Stimulated activated naive CD4-positive, alpha-beta T cell (primary cell): ENCODE data around the gene TEDC2.
"Not testable (repeated sequence)": the region's sequence is repeated elsewhere in the genome, so short reads cannot be mapped to it uniquely, and the experiment has no call there.

Source experiments
- DNase-seq, 6 experiments: peaks; one replicate each; lab custom pipeline; 2025; lab: John Stamatoyannopoulos, UW

TEDC2 gene

GRCh38 chr16:2476345-2476720 is 16.4 kb downstream of the TEDC2 start:
- no peak for DNase-seq

- DNase-seq, result no peak
Measured at GRCh38 chr16:2476741-2477140, 16.8 kb downstream of the TEDC2 start.

GRCh38 chr16:2477327-2477726 is 17.4 kb downstream of the TEDC2 start:
- DNase-seq, result no peak

- no peak for DNase-seq
Measured at GRCh38 chr16:2478279-2478678, 18.4 kb downstream of the TEDC2 start.

GRCh38 chr16:2479996-2480395 is 20.1 kb downstream of the TEDC2 start:
- DNase-seq, result not testable (repeated sequence)

GRCh38 chr16:2480948-2481347 is 21.0 kb downstream of the TEDC2 start:
- no peak for DNase-seq

GRCh38 chr16:2481676-2482075 is 21.8 kb downstream of the TEDC2 start:
- no peak for DNase-seq

- DNase-seq, result no peak
Measured at GRCh38 chr16:2482249-2482648, 22.3 kb downstream of the TEDC2 start.

DNA sequence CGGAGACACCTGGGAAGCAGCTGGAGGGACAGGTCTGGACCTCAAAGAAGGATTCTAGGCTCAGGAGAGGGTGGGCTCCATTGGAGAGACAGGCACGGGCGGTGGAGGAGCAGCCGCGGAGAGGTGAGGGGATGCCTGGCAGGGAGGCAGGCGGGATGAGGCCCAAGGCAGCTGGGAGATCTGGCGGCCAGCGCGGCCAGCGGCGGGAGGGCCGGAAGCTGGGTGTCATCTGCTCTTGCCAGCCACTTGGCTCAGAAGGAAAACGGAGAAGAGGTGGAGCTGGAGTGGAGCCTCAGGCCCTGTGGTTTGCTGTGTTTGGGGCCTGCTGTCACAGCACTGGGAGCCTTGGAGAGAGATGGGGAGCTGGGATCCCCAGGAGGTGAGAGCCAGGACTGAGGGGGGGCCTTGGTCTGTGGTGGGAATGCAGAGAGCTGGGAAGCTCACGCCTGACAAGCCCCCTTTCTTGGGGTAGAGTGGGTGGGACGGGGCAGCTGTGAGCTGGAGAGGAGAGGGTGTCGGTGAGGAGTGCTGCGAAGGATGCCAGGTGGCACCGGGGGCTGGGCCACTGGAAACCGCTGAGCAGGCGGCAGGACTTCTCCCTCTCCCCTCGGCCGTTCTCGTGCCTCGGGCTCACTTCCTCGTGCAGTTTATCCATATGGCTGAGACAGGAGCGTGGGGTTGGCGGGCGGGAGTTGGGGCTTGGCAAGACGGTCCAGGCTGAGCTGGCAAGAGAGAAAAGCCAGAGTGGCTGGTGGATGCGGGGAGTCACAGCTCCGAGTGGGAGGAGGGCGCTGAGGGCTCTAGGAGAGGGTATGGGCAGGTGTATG is 23.0 kb downstream of the TEDC2 start:
- no peak for DNase-seq

GRCh38 chr16:2483939-2484897 is 24.3 kb downstream of the TEDC2 start:
- DNase-seq, result no peak

DNA sequence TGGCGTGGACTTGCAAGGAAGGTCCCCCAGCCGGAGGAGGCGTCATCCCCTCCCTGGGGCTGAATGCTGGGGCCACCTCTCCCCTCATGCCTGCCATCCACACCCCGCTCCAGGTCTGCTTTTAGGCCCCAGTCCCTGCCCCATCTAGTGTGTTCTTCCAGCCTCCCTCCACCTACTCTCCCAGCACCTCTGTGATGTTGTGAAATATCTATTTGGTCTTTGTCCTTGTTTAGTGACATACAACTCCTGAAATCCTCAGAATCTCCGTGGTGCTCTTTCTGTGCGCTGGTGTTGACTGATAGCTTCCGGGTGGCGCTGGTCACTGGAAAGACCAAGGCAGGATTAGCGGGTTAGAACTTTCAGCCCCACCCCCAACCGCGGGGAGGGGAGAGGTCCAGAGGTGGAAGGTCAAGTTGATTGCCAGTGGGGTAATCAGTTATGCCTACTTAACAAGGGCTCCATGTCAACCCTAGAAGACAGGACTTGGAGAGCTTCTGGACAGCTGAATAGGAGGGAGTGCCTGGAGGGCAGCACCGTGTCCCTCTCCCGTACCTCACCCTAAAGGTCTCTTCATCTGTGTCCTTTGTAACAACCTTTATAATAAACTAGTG is 25.1 kb downstream of the TEDC2 start:
- DNase-seq, result no peak

GRCh38 chr16:2485811-2486507 is 26.1 kb downstream of the TEDC2 start:
- no peak for DNase-seq

DNA sequence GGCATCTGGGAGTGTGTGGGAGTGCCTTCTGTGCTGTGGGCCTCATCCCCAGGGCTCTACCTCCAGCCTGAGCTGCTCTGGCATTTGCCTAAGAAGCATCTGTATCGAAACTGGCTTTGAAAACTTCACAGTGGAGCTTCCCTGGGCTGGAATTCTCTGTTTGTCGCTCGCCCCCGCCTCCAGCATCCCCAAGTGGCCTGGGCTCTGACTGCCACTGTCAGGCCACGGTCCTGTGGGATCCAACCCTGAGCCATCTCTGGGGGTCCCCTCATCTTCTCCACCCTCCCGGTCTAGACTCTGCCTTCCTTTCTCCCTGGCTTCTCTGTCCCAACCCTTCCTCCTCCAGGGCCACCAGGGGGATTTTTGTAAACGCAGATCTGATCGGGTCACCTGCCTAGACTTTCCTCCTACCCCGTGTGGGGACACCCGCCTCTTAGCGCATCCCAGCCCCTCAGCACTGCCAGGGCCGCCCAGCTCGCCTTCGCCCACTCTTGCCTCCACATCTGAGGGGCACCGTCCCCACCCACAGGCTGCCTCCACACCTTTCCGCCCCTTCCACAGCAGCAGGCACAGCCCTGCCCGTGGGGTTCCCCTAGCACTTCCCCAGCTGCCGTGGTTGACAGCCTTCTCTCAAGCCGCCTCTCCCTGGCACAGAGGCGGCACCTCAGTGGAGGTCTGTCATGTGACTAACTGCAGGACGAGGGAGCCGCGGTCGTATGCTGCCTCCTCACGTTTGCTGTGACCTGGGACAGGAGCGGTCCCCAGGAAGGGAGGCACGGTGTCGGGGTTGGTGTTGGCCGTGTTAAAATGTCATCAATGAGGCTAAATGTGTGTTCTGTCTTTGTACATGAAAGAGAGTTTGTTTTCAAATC is 27.0 kb downstream of the TEDC2 start:
- DNase-seq, result peak; percentile 60 to 83 (median 78)

- no peak for DNase-seq
Measured at GRCh38 chr16:2487517-2487842, 27.6 kb downstream of the TEDC2 start.

- no peak for DNase-seq
Measured at GRCh38 chr16:2487903-2488531, 28.1 kb downstream of the TEDC2 start.

DNA sequence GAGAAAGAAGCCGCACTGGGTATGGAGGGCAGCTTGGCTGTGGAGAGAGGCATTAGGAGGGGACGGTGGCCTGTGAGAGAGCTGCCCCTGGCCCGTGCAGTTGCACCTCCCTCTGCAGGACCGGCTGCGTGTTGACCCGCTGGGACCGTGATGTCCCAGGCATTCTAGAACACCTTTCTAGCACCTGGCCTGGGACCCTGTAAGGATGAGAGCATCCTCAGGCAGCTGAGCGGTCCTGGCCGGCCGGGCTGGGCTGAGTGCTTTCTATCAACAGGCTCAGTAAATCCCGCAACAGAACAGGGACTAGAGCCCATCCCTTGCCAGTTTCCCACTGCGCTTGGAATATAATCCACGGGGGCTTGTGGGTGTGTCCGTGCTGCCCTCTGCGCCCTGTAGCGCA is 29.7 kb downstream of the TEDC2 start:
- DNase-seq, result no peak

DNA sequence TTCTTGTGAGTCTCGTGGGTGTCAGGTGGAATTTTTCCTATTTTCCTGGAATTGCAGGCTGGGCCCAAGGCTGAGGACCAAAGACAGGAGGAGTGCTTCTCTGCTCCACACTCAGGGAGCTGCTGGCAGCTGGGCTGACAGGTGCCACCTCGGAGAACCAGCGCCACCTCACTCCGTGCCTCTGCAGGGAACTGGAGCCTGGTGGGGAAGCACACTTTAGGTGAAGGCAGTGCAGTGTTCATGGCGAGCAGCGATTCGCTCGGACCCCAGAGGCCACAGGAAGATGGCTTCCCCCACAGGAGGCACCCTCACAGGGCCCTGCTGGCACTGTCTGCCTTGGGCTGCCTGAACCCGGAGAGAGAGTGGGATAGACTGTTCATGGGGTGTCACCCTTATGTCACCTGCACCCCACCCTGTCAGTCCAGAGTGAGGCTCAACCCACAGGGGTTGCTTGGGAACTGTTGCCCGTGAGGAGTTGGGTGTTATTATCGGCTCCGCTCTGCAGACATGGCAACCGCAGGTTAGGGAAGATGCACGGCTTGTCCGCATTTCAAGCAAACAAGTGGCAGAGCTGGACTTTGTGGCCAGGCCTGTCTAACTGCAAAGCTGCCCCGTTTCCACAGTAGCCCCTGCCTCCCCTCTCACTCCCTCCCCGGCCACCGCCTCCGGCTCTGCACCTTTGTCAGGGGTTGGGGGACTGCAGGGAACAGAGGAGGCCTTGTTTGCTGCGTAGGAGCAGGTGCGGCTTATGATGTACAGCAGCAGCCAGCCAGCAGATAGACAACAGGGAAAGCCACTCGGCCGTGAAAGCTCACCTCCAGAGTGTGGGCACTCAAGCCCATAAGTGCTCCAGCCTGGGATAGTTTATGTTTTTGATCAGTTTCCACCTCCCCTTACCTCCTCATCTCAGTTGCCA is 30.5 kb downstream of the TEDC2 start:
- DNase-seq, result no peak

DNA sequence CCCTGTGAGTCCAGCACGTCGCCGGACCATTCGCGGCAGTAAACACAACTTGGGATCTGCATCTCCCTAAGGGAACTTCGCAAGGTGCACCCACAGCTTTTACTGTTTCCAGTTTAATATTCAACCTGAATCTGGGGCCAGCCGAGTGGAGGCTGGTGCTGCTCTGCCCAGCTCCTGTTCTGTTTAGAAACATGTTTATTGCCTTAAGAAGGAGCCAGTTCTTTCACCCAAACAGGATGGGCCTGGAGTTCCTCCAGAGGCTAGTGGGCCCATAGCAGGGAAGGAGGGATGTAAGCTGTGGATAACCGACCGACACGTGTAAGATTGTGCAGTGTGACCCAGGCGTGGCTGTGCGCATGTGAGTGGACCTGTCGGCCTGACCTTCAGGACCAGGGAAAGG is 32.4 kb downstream of the TEDC2 start:
- no peak for DNase-seq

DNA sequence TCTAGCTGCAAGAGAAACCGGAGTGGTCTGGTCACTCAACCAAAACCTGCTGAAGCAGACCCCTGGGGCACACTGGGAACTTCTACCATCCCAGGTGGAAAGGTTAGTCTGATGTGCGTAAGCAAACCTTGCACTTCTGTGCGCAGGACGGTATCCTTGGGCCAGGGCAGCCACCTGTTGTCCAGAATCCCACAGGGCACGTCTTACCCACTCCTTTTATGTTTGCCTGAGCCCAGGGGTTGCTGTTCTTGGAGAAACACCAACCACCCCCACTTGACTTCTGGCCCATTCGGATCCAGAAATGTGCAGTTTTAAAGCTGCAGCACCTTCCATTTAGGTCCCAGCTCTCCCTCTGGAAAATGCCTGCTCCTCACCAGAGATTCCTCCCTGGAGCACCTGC is 33.7 kb downstream of the TEDC2 start:
- DNase-seq, result no peak

GRCh38 chr16:2494616-2495015 is 34.7 kb downstream of the TEDC2 start:
- DNase-seq, result no peak
